GM23338 (cell line): ENCODE results near the gene SEPTIN3. TPM values are rescaled to one million over a fixed set of nuclear protein-coding genes. Genes with fewer than 3 reads are reported as not detected.
A peak's percentile ranks its signal among the peaks of the same experiment; 100 is the strongest.

Source experiments
- ATAC-seq: fragments of 200-7000 bp; cut with Tn5 transposase; 3 replicates; pipeline ENCODE4 v1.9.1; 2020
- DNase-seq: peaks from one replicate; pipeline ENCODE4 v3.0.0-alpha.2; 2015; ENCODE audit warnings: low spot score
- H2AFZ ChIP-seq: fragments of 200-600 bp; sonication (generic); 2 replicates; pipeline ENCODE4 v1.8.0; 2016; ENCODE audit warnings: antibody characterized with exemption, mild to moderate bottlenecking, moderate library complexity
- H3F3A ChIP-seq: fragments of 200-600 bp; sonication (generic); replicated peaks from 2 replicates; pipeline ENCODE4 v1.8.0; 2017; ENCODE audit warnings: antibody characterized with exemption, mixed run types, low read depth
- H3K27ac ChIP-seq: fragments of 200-600 bp; sonication (generic); 2 replicates; pipeline ENCODE4 v1.6.1; 2016; ENCODE audit warnings: low read depth
- H3K27me3 ChIP-seq: fragments of 200-600 bp; sonication (generic); 2 replicates; pipeline ENCODE4 v1.8.0; 2016; ENCODE audit warnings: mild to moderate bottlenecking, mixed run types, moderate library complexity; ENCODE audit not compliant: insufficient read depth
- H3K36me3 ChIP-seq: fragments of 200-600 bp; sonication (generic); 2 replicates; pipeline ENCODE4 v1.8.0; 2016; ENCODE audit warnings: mild to moderate bottlenecking; ENCODE audit not compliant: insufficient read depth
- H3K4me1 ChIP-seq: fragments of 200-600 bp; sonication (generic); 2 replicates; pipeline ENCODE4 v1.8.0; 2016; ENCODE audit warnings: mild to moderate bottlenecking, moderate library complexity; ENCODE audit not compliant: insufficient read depth
- H3K4me2 ChIP-seq: fragments of 200-600 bp; sonication (generic); 2 replicates; pipeline ENCODE4 v1.7.1; 2017; ENCODE audit warnings: mixed run types
- H3K4me3 ChIP-seq: fragments of 200-600 bp; sonication (generic); 2 replicates; pipeline ENCODE4 v1.6.1; 2016; ENCODE audit warnings: mixed run types
- H3K79me2 ChIP-seq: fragments of 200-600 bp; sonication (generic); replicated peaks from 2 replicates; pipeline ENCODE4 v1.8.0; 2017; ENCODE audit warnings: mild to moderate bottlenecking; ENCODE audit not compliant: insufficient read depth
- H3K9me2 ChIP-seq: fragments of 200-600 bp; sonication (generic); 2 replicates; pipeline ENCODE4 v1.8.0; 2017; ENCODE audit not compliant: insufficient read depth
- H4K20me1 ChIP-seq: fragments of 200-600 bp; sonication (generic); replicated peaks from 2 replicates; pipeline ENCODE4 v1.8.0; 2017; ENCODE audit warnings: mild to moderate bottlenecking; ENCODE audit not compliant: insufficient read depth
- H3K27ac Mint-ChIP-seq: 2 replicates; pipeline ENCODE4 v1.8.0; 2020; ENCODE audit warnings: inconsistent platforms, mild to moderate bottlenecking, moderate library complexity, mixed read lengths
- H3K27me3 Mint-ChIP-seq: 3 replicates; pipeline ENCODE4 v1.8.0; 2022; ENCODE audit warnings: low read depth, mild to moderate bottlenecking, moderate library complexity, mixed read lengths, inconsistent platforms; ENCODE audit not compliant: insufficient read depth, poor library complexity
- H3K36me3 Mint-ChIP-seq: 3 replicates; pipeline ENCODE4 v1.8.0; 2021; ENCODE audit warnings: low read depth, mild to moderate bottlenecking, inconsistent platforms, moderate library complexity, mixed read lengths
- H3K4me1 Mint-ChIP-seq: 3 replicates; pipeline ENCODE4 v1.8.0; 2020; ENCODE audit warnings: mild to moderate bottlenecking, inconsistent platforms, mixed read lengths
- H3K4me3 Mint-ChIP-seq: 3 replicates; pipeline ENCODE4 v1.8.0; 2021; ENCODE audit warnings: moderate library complexity, mild to moderate bottlenecking, inconsistent platforms, mixed read lengths
- H3K9me3 Mint-ChIP-seq: 3 replicates; pipeline ENCODE4 v1.8.0; 2020; ENCODE audit warnings: moderate library complexity, mild to moderate bottlenecking, inconsistent platforms, mixed read lengths
- CREB1 ChIP-seq: fragments of 250-450 bp; sonication (Bioruptor Pico); IDR thresholded peaks from 2 replicates; pipeline ENCODE4 v1.5.0; 2020; ENCODE audit warnings: low read depth, mild to moderate bottlenecking, moderate library complexity
- ETS1 ChIP-seq: IDR thresholded peaks from 2 replicates; pipeline ENCODE4 v1.6.1; 2016; ENCODE audit warnings: antibody characterized with exemption
- JUNB ChIP-seq: IDR thresholded peaks from one replicate; pipeline ENCODE4 v1.6.1; 2016; ENCODE audit warnings: antibody characterized with exemption; ENCODE audit not compliant: unreplicated experiment
- NANOG ChIP-seq: IDR thresholded peaks from 2 replicates; pipeline ENCODE4 v1.6.1; 2016; ENCODE audit warnings: antibody characterized with exemption, borderline replicate concordance
- POLR2AphosphoS5 ChIP-seq: IDR thresholded peaks from 2 replicates; pipeline ENCODE4 v1.6.1; 2016; ENCODE audit warnings: antibody characterized with exemption, low read depth
- STAT1 ChIP-seq: IDR thresholded peaks from one replicate; pipeline ENCODE4 v1.6.1; 2016; ENCODE audit warnings: antibody characterized with exemption; ENCODE audit not compliant: unreplicated experiment
- ZNF114 ChIP-seq: fragments of 250-450 bp; sonication (Bioruptor Pico); IDR thresholded peaks from 2 replicates; pipeline ENCODE4 v1.5.0; 2020; ENCODE audit warnings: mild to moderate bottlenecking, moderate library complexity
- ZNF331 ChIP-seq: fragments of 250-450 bp; sonication (Bioruptor Pico); IDR thresholded peaks from 2 replicates; pipeline ENCODE4 v1.5.0; 2020; ENCODE audit warnings: low read depth, mild to moderate bottlenecking, moderate library complexity
- ZNF462 ChIP-seq: fragments of 250-450 bp; sonication (Bioruptor Pico); IDR thresholded peaks from 2 replicates; pipeline ENCODE4 v1.5.0; 2020; ENCODE audit warnings: mild to moderate bottlenecking, moderate library complexity
- polyA plus RNA-seq: library from polyadenylated mRNA; unstranded; fragments of >200 nt; fragmentation: Nextera tagmentation; extraction: Ambion mirVana; gene quantifications from 2 replicates; pipeline ENCODE4 v1.2.1, GENCODE V29; 2016
- total RNA-seq: library from RNA; depleted of rRNA; stranded (reverse); fragments of >200 nt; shearing (Covaris generic); gene quantifications from 2 replicates; pipeline ENCODE4 v1.2.3, GENCODE V29; 2014

Gene SEPTIN3
- total and polyA plus RNA-seq, 2 experiments from 2014 or later, result 16.4 to 28.4 TPM

- Histone ChIP-seq H3K4me3 (peak overlapping the region; percentile 50; the same call in 1 of the 2 replicates), H3K4me2 (peak overlapping the region; percentile 77), H4K20me1 (no peaks in the 10 kb centered on the region), H3K36me3 (no peaks in the 10 kb centered on the region), H3K27me3 (peaks cover 3% of the 10 kb centered on the region; the same call in 1 of the 2 replicates), H3K9me2 (no peaks in the 10 kb centered on the region), H2AFZ (peak overlapping the region; percentile 96), H3K79me2 (no peaks in the 10 kb centered on the region), H3F3A (no peaks in the 10 kb centered on the region), H3K4me1 (peaks cover 3% of the 10 kb centered on the region; the same call in 1 of the 2 replicates), H3K27ac (no peak overlapping the region)
- TF ChIP-seq ETS1 (no peak), ZNF331 (CRISPR knock-in tag) (no peak), JUNB (no peak), CREB1 (CRISPR knock-in tag) (no peak)
- peak; percentile 57 for DNase-seq
- Mint-ChIP-seq H3K27me3 (peaks cover 22% of the 10 kb centered on the region), H3K36me3 (peaks cover 2% of the 10 kb centered on the region; the same call in 2 of the 3 replicates), H3K9me3 (peaks cover 3% of the 10 kb centered on the region; the same call in 2 of the 3 replicates), H3K4me1 (peaks cover 7% of the 10 kb centered on the region), H3K27ac (no peak overlapping the region), H3K4me3 (peak overlapping the region; percentile 55; the same call in 2 of the 3 replicates)
- ATAC-seq, result peak; percentile 75
Observed at GRCh38 chr22:41957941-41958556, 11.2 kb upstream of the SEPTIN3 start.

- peaks cover 17% of the 10 kb centered on the region for H3K4me1 Mint-ChIP-seq
- no peaks in the 10 kb centered on the region for H3K36me3 Mint-ChIP-seq
- Histone ChIP-seq H3K27me3 (no peaks in the 10 kb centered on the region; the same call in 1 of the 2 replicates), H3K27ac (no peak overlapping the region), H3K4me2 (no peak overlapping the region), H2AFZ (no peak overlapping the region), H3K4me1 (no peaks in the 10 kb centered on the region; the same call in 1 of the 2 replicates), H3K9me2 (no peaks in the 10 kb centered on the region), H3K4me3 (no peak overlapping the region), H3F3A (0 out of 2 replicates have a peak, but pooled peaks cover 2% of the 10 kb centered on the region), H3K79me2 (no peaks in the 10 kb centered on the region), H4K20me1 (no peaks in the 10 kb centered on the region), H3K36me3 (no peaks in the 10 kb centered on the region)
- ATAC-seq (peak; percentile 34), DNase-seq (no peak)
- H3K9me3 Mint-ChIP-seq, result peaks cover 9% of the 10 kb centered on the region; the same call in 1 of the 3 replicates
- H3K27me3 Mint-ChIP-seq, result peaks cover 15% of the 10 kb centered on the region
- no peak for TF ChIP-seq ZNF462 (CRISPR knock-in tag)
- no peak for TF ChIP-seq STAT1
- TF ChIP-seq NANOG, result no peak
- no peak for TF ChIP-seq ETS1
- no peak for TF ChIP-seq POLR2AphosphoS5
- TF ChIP-seq CREB1 (CRISPR knock-in tag), result no peak
- no peak for TF ChIP-seq JUNB
- no peak for TF ChIP-seq ZNF114 (CRISPR knock-in tag)
- no peak overlapping the region for H3K4me3 Mint-ChIP-seq
- H3K27ac Mint-ChIP-seq, result no peak overlapping the region
Observed at GRCh38 chr22:41963453-41964111, 5.7 kb upstream of the SEPTIN3 start.
